Lung (tissue), 12 donors: Measurements from ENCODE around the gene GLI2. TPM values are rescaled to one million over a fixed set of nuclear protein-coding genes. Genes with fewer than 3 reads are reported as not detected.

Experiments
- ATAC-seq: fragments of 200-7000 bp; cut with Tn5 transposase; one replicate; pipeline ENCODE4 v1.9.1; 2020; ENCODE audit warnings: moderate number of reproducible peaks; ENCODE audit not compliant: insufficient read depth, low FRiP score
- DNase-seq, 3 donors: peaks; one replicate each; pipeline ENCODE4 v3.0.0-alpha.2; 2013 to 2017
- H3K27ac ChIP-seq, 2 donors: one replicate each; pipeline ENCODE4 v1.5.1; 2013; ENCODE audit warnings: mild to moderate bottlenecking in 2 of 2, moderate library complexity in 2 of 2, control low read depth in 1 of 2, inconsistent platforms in 1 of 2, low read depth in 1 of 2, low read length in 1 of 2
- H3K27me3 ChIP-seq, 3 donors: one replicate each; pipeline ENCODE4 v1.5.1; 2013; ENCODE audit warnings: low read length in 2 of 3; ENCODE audit not compliant: control insufficient read depth in 3 of 3, insufficient read depth in 3 of 3
- H3K36me3 ChIP-seq, 4 donors: one replicate each; pipeline ENCODE4 v1.5.1; 2013; ENCODE audit warnings: low read length in 4 of 4, mild to moderate bottlenecking in 1 of 4, moderate library complexity in 1 of 4; ENCODE audit not compliant: control insufficient read depth in 4 of 4, insufficient read depth in 4 of 4
- H3K4me1 ChIP-seq, 5 donors: one replicate each; pipeline ENCODE4 v1.5.1; 2013; ENCODE audit warnings: low read length in 5 of 5, mild to moderate bottlenecking in 2 of 5, moderate library complexity in 1 of 5; ENCODE audit not compliant: control insufficient read depth in 5 of 5, insufficient read depth in 5 of 5
- H3K4me3 ChIP-seq: one replicate; pipeline ENCODE4 v1.5.1; 2013; ENCODE audit warnings: mild to moderate bottlenecking, control low read depth, moderate library complexity
- H3K9ac ChIP-seq, 2 donors: one replicate each; pipeline ENCODE4 v1.5.1; 2013; ENCODE audit warnings: low read length in 2 of 2, control low read depth in 1 of 2; ENCODE audit not compliant: insufficient read depth in 1 of 2
- H3K9me3 ChIP-seq, 4 donors: one replicate each; pipeline ENCODE4 v1.5.1; 2013; ENCODE audit warnings: low read length in 3 of 4, mild to moderate bottlenecking in 1 of 4, moderate library complexity in 1 of 4; ENCODE audit not compliant: control insufficient read depth in 4 of 4, insufficient read depth in 3 of 4
- CTCF ChIP-seq: IDR thresholded peaks from 2 replicates; pipeline ENCODE4 v1.5.1; 2012; ENCODE audit warnings: mild to moderate bottlenecking; ENCODE audit errors: control extremely low read depth, extremely low read depth
- WGBS, 2 donors: extraction: QIAGEN DNeasy Blood & Tissue Kit; methylation state at CpG; one replicate each; pipeline ENCODE4 v1.1.7; 2013; 5-methylcytosine and 5-hydroxymethylcytosine counted together
- polyA plus RNA-seq, 2 donors: library from polyadenylated mRNA; stranded (reverse); fragments of 200-250 nt; gene quantifications; one replicate each; pipeline ENCODE4 v1.2.1, GENCODE V29; 2013
- total RNA-seq, 2 donors: library from RNA; depleted of rRNA in 1 of 2; stranded (reverse); fragments of >200 nt in 1 of 2; gene quantifications; one replicate each; pipeline ENCODE4 v1.2.1, GENCODE V29; 2014 to 2021
- donor health status: control.
- donor health status: control.
- donor health status: Bipolar disorder and iron deficiency.
- donor health status: healthy.
- donor health status: DM: yes; HTN: yes; CAD: no.

GLI2 gene
- total and polyA plus RNA-seq, 4 donors, result 1.1 to 9.2 (median 3.5) TPM

GRCh38 chr2:120687210-120687609 lies 48.5 kb upstream of the GLI2 start:
- no peaks in the 10 kb centered on the region for H3K36me3 ChIP-seq
- DNase-seq, result no peak
- WGBS, 2 donors, result 41 to 90% methylated on average over 2 of the region's 2 CpGs
- no peak for TF ChIP-seq CTCF
- peaks cover 0 to 12% (median 0%) of the 10 kb centered on the region in 5 donors for H3K4me1 ChIP-seq
- H3K9ac ChIP-seq, result no peak overlapping the region
- peaks cover 0 to 5% (median 1%) of the 10 kb centered on the region in 4 donors for H3K9me3 ChIP-seq
- peaks cover 0 to 7% (median 0%) of the 10 kb centered on the region in 3 donors for H3K27me3 ChIP-seq
- ATAC-seq, result no peak
- no peak overlapping the region for H3K27ac ChIP-seq
- H3K4me3 ChIP-seq, result no peak overlapping the region

GRCh38 chr2:120690521-120690920 lies 45.1 kb upstream of the GLI2 start:
- Histone ChIP-seq H3K9ac (no peak overlapping the region), H3K4me3 (no peak overlapping the region), H3K27ac (no peak overlapping the region), H3K27me3 (peaks cover 0 to 18% (median 2%) of the 10 kb centered on the region in 3 donors), H3K36me3 (no peaks in the 10 kb centered on the region), H3K4me1 (peaks cover 0 to 2% (median 0%) of the 10 kb centered on the region in 5 donors), H3K9me3 (peaks cover 0 to 5% (median 1%) of the 10 kb centered on the region in 4 donors)
- 66 to 67% methylated on average over 11 of the region's 11 CpGs for WGBS, 2 donors
- no peak for DNase-seq
- TF ChIP-seq CTCF, result no peak
- ATAC-seq, result no peak

- Histone ChIP-seq H3K9me3 (peaks cover 0 to 5% (median 1%) of the 10 kb centered on the region in 4 donors), H3K36me3 (no peaks in the 10 kb centered on the region), H3K27ac (no peak overlapping the region), H3K4me3 (no peak overlapping the region), H3K4me1 (peaks cover 0 to 3% (median 0%) of the 10 kb centered on the region in 5 donors), H3K27me3 (peaks cover 0 to 25% (median 6%) of the 10 kb centered on the region in 3 donors), H3K9ac (no peak overlapping the region)
- TF ChIP-seq CTCF, result no peak
- ATAC-seq (no peak), DNase-seq (no peak)
- 81 to 87% methylated on average over 4 of the region's 4 CpGs for WGBS, 2 donors
Measured at GRCh38 chr2:120691410-120691809, 44.3 kb upstream of the GLI2 start.

GRCh38 chr2:120692691-120693090 lies 43.0 kb upstream of the GLI2 start:
- WGBS, 2 donors, result 85 to 86% methylated on average over 6 of the region's 6 CpGs
- Histone ChIP-seq H3K36me3 (no peaks in the 10 kb centered on the region), H3K4me3 (no peak overlapping the region), H3K4me1 (peaks cover 0 to 3% (median 0%) of the 10 kb centered on the region in 5 donors), H3K9ac (no peak overlapping the region), H3K9me3 (peaks cover 0 to 5% (median 1%) of the 10 kb centered on the region in 4 donors), H3K27ac (no peak overlapping the region), H3K27me3 (peaks cover 0 to 28% (median 13%) of the 10 kb centered on the region in 3 donors)
- TF ChIP-seq CTCF, result no peak
- ATAC-seq (no peak), DNase-seq (no peak)
